Natural killer cell (primary cell): Measurements from ENCODE around the gene ELMO1. TPM values are rescaled to one million over a fixed set of nuclear protein-coding genes. Genes with fewer than 3 reads are reported as not detected.

Experiments
- ATAC-seq, 3 donors: fragments of 150-1000 bp in 2 of 3; fragments of 200-7000 bp in 1 of 3; cut with Tn5 transposase; 1 replicate in 1 of 3; 2 replicates in 2 of 3; pipeline ENCODE4 v1.10.0; 2021; ENCODE audit warnings: mild to moderate bottlenecking in 2 of 3, moderate library complexity in 2 of 3
- DNase-seq, 2 donors: peaks; one replicate each; pipeline versions ENCODE4 v3.0.0 to v3.0.0-alpha.2; 2013 to 2021; ENCODE audit warnings: mixed read lengths in 1 of 2
- H3K27ac ChIP-seq: one replicate; pipeline ENCODE4 v1.5.1; 2013; ENCODE audit warnings: mild to moderate bottlenecking, low read length
- H3K27me3 ChIP-seq: one replicate; pipeline ENCODE4 v1.6.1; 2013; ENCODE audit warnings: low read length; ENCODE audit not compliant: control insufficient read depth, insufficient read depth
- H3K36me3 ChIP-seq: one replicate; pipeline ENCODE4 v1.6.1; 2013; ENCODE audit warnings: low read length; ENCODE audit not compliant: control insufficient read depth, insufficient read depth
- H3K4me1 ChIP-seq: one replicate; pipeline ENCODE4 v1.6.1; 2013; ENCODE audit warnings: low read length; ENCODE audit not compliant: control insufficient read depth, insufficient read depth
- H3K4me3 ChIP-seq: one replicate; pipeline ENCODE4 v1.5.1; 2013; ENCODE audit warnings: low read length
- H3K9me3 ChIP-seq: one replicate; pipeline ENCODE4 v1.6.1; 2013; ENCODE audit warnings: low read length; ENCODE audit not compliant: control insufficient read depth, insufficient read depth
- H3K27ac Mint-ChIP-seq, 2 donors: one replicate each; pipeline ENCODE4 v1.8.0; 2022; ENCODE audit warnings: mild to moderate bottlenecking in 2 of 2, mixed read lengths in 2 of 2, moderate library complexity in 1 of 2
- H3K27me3 Mint-ChIP-seq, 2 donors: one replicate each; pipeline ENCODE4 v1.8.0; 2022; ENCODE audit warnings: low read depth in 2 of 2, mixed read lengths in 2 of 2
- H3K36me3 Mint-ChIP-seq: one replicate; pipeline ENCODE4 v1.8.0; 2022; ENCODE audit warnings: mixed read lengths
- H3K4me1 Mint-ChIP-seq, 2 donors: one replicate each; pipeline ENCODE4 v1.8.0; 2022; ENCODE audit warnings: mixed read lengths in 2 of 2
- H3K4me3 Mint-ChIP-seq: one replicate; pipeline ENCODE4 v1.8.0; 2022; ENCODE audit warnings: mild to moderate bottlenecking, moderate library complexity, mixed read lengths
- H3K9me3 Mint-ChIP-seq, 2 donors: one replicate each; pipeline ENCODE4 v1.8.0; 2022; ENCODE audit warnings: mixed read lengths in 2 of 2
- WGBS: methylation state at CpG from one replicate; pipeline ENCODE4 v1.1.7; 2013; ENCODE audit warnings: missing lambda C conversion rate; ENCODE audit not compliant: insufficient coverage; 5-methylcytosine and 5-hydroxymethylcytosine counted together
- intact Hi-C: fragments of 100-400 bp; cut with micrococcal nuclease; formaldehyde crosslinking; loops from one replicate; pipeline ENCODE4 v1.14.2; 2022
- total RNA-seq, 4 donors: library from RNA; stranded (reverse); fragments of 120-200 nt in 1 of 4; gene quantifications; one replicate each; pipeline versions ENCODE4 v1.2.3 to v1.2.4, GENCODE V29; 2013 to 2022
- TF ChIP-seq, protein P1 (sequence below): fragments of 200-600 bp; IDR thresholded peaks from one replicate; pipeline ENCODE4 v1.8.0; 2022; ENCODE audit warnings: antibody characterized with exemption

ELMO1 gene
- total RNA-seq, 3 donors from 2014 or later (not counting 1 experiment from before 2014, with no cell fraction given), result 127 to 147 (median 130) TPM

GRCh38 chr7:37131855-37132254 lies 316.8 kb downstream of the ELMO1 start:
- no peaks in the 10 kb centered on the region for H3K27me3 ChIP-seq
- Mint-ChIP-seq H3K9me3 (no peaks in the 10 kb centered on the region), H3K4me1 (peaks cover 40 to 57% of the 10 kb centered on the region in 2 donors), H3K4me3 (no peak overlapping the region), H3K36me3 (peaks cover 12% of the 10 kb centered on the region), H3K27me3 (no peaks in the 10 kb centered on the region), H3K27ac (peak overlapping the region in 1 of 2 donors; percentile 56)
- H3K27ac ChIP-seq, result no peak overlapping the region
- intact Hi-C loops, result no loop called here
- WGBS, result 85% methylated on average over 4 of the region's 4 CpGs
- peaks cover 5% of the 10 kb centered on the region for H3K4me1 ChIP-seq
- ATAC-seq (no peak), DNase-seq (no peak)
- H3K4me3 ChIP-seq, result no peak overlapping the region
- H3K36me3 ChIP-seq, result peaks cover 10% of the 10 kb centered on the region
- no peaks in the 10 kb centered on the region for H3K9me3 ChIP-seq
- TF ChIP-seq, protein P1, sequence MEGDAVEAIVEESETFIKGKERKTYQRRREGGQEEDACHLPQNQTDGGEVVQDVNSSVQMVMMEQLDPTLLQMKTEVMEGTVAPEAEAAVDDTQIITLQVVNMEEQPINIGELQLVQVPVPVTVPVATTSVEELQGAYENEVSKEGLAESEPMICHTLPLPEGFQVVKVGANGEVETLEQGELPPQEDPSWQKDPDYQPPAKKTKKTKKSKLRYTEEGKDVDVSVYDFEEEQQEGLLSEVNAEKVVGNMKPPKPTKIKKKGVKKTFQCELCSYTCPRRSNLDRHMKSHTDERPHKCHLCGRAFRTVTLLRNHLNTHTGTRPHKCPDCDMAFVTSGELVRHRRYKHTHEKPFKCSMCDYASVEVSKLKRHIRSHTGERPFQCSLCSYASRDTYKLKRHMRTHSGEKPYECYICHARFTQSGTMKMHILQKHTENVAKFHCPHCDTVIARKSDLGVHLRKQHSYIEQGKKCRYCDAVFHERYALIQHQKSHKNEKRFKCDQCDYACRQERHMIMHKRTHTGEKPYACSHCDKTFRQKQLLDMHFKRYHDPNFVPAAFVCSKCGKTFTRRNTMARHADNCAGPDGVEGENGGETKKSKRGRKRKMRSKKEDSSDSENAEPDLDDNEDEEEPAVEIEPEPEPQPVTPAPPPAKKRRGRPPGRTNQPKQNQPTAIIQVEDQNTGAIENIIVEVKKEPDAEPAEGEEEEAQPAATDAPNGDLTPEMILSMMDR, result no peak

DNA sequence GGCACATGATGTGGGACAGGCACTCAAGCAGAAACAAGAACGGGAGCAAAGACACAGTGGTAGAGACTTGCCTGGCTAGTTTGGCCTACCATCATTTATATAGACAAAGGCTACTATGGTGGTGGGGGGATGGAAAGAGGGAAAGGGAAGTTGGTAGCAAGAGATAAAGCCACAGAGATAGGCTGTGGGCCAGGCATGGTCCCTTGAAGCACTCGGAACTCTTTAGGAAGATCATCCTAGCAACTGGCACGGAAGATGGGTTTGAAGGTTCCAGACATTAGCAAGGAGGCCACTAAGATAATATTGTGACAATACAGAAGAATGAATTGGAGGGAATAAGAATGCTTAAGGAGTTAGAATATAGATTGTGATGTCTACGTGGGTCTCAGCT lies 319.6 kb downstream of the ELMO1 start:
- H3K27me3 Mint-ChIP-seq, result no peaks in the 10 kb centered on the region
- TF ChIP-seq, protein P1, result no peak
- peak overlapping the region in 1 of 2 donors; percentile 21 for H3K27ac Mint-ChIP-seq
- peaks cover 10% of the 10 kb centered on the region for H3K36me3 ChIP-seq
- peaks cover 12% of the 10 kb centered on the region for H3K36me3 Mint-ChIP-seq
- 90% methylated on average over 4 of the region's 4 CpGs for WGBS
- H3K9me3 ChIP-seq, result no peaks in the 10 kb centered on the region
- intact Hi-C loops, result no loop called here
- H3K4me1 Mint-ChIP-seq, result peaks cover 32 to 42% of the 10 kb centered on the region in 2 donors
- H3K4me3 Mint-ChIP-seq, result no peak overlapping the region
- H3K27me3 ChIP-seq, result no peaks in the 10 kb centered on the region
- peaks cover 5% of the 10 kb centered on the region for H3K4me1 ChIP-seq
- no peak overlapping the region for H3K4me3 ChIP-seq
- ATAC-seq, result no peak
- no peak for DNase-seq
- no peak overlapping the region for H3K27ac ChIP-seq
- H3K9me3 Mint-ChIP-seq, result no peaks in the 10 kb centered on the region

GRCh38 chr7:37128327-37129034 lies 320.2 kb downstream of the ELMO1 start:
- H3K27ac ChIP-seq, result no peak overlapping the region
- TF ChIP-seq, protein P1, result no peak
- DNase-seq (no peak), ATAC-seq (no peak)
- WGBS, result 95% methylated on average over 4 of the region's 4 CpGs
- no peaks in the 10 kb centered on the region for H3K27me3 Mint-ChIP-seq
- peaks cover 5% of the 10 kb centered on the region for H3K4me1 ChIP-seq
- peaks cover 10% of the 10 kb centered on the region for H3K36me3 ChIP-seq
- no peaks in the 10 kb centered on the region for H3K9me3 ChIP-seq
- no peaks in the 10 kb centered on the region for H3K27me3 ChIP-seq
- peaks cover 32 to 37% of the 10 kb centered on the region in 2 donors for H3K4me1 Mint-ChIP-seq
- peak overlapping the region in 1 of 2 donors; percentile 21 for H3K27ac Mint-ChIP-seq
- no peaks in the 10 kb centered on the region for H3K9me3 Mint-ChIP-seq
- no peak overlapping the region for H3K4me3 ChIP-seq
- intact Hi-C loops, result no loop called here
- H3K4me3 Mint-ChIP-seq, result no peak overlapping the region
- H3K36me3 Mint-ChIP-seq, result peaks cover 12% of the 10 kb centered on the region
